GM18907 (cell line): ENCODE results near the gene RPRD2.

ENCODE experiments used
- ATAC-seq: cut with Tn5 transposase; IDR thresholded peaks from one replicate; pipeline ENCODE4 v1.9.1; 2021; ENCODE audit warnings: mild to moderate bottlenecking, moderate library complexity; ENCODE audit not compliant: unreplicated experiment

Gene RPRD2

GRCh38 chr1:150512846-150513245, 148.9 kb downstream of the RPRD2 start:
- no peak for ATAC-seq

DNA sequence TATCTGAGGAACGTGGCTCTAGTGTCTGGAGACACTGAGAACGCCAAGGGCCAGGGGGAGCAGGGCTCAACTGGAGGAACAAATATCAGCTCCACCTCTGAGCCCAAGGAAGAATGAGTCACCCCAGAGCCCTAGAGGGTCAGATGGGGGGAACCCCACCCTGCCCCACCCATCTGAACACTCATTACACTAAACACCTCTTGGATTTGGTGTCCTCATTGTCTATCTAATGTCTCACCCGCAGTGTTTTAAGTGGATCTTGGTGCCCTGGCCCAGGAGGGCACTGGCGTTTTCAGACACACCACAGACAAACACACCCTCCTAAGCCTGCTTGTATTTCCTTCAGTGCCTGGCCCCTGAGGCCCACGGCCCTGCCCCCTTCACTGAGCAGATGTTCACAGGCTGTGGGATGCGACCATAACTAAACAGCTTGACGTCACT, 149.4 kb downstream of the RPRD2 start:
- ATAC-seq: no peak

- no peak for ATAC-seq
These were observed 150.3 kb downstream of the RPRD2 start for GRCh38 chr1:150514260-150514659.

- peak; percentile 2 for ATAC-seq
These were observed 151.0 kb downstream of the RPRD2 start for GRCh38 chr1:150514913-150515327.

DNA sequence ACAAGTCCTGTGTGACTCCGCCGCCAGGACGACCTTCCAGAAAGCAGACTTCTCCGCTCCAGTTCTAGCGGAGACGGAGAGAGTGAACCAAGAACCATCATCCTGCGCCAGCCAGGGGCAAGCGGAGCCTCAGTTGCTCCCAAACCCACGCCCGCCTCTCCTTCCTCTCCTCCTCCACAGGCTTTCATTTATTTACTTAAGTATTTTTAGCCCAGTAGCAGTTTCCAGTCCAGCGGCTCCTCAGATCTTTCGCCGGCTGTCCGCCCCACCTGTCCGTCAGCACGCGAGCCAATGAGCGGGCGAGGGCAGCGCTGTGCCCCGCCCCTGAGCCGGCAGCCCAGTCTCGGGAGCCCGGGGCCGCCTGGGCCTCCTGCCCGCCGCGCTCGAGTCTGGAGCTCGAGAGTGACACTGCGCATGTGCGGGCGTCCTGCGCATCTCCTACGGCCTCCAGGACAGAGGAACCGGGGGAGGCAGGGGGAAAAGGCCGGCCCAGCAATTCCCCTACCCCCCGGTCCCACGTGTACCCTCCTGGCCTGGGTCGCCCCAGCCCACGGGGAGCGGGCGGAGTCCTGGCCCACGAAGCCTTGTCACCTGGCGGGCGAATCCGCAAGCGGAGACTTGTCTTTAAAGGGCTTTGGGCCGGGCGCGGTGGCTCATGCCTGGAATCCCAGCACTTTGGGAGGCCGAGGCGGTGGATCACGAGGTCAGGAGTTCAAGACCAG, 151.5 kb downstream of the RPRD2 start, which contains the start of gene FALEC:
FALEC (plus strand) TSS at position 425 of the 722 bp plus-strand sequence.
- ATAC-seq: peak; percentile 95

DNA sequence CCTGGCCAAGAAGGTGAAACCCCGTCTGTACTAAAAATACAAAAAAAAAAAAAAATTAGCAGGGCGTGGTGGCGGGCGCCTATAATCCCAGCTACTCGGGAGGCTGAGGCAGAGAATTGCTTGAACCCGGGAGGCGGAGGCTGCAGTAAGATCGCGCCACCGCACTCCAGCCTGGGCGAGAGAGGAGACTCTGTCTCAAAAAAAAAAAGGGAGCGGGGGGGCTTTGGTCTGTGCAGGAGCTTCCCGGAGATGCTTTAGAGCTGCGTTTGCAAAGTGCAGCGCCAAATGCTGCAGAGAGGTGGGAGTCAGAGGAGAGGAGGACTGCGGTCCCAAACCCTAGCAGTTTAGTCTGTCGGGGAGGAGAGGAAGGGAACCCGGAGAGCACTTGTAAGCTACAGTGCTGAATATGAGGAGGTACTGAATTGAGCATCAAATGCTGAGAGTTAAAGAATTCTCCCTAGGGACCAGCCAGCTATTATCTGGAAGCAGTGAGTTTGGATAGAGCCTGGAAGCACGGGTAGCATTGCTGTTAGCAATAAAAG, 152.2 kb downstream of the RPRD2 start:
- no peak for ATAC-seq

DNA sequence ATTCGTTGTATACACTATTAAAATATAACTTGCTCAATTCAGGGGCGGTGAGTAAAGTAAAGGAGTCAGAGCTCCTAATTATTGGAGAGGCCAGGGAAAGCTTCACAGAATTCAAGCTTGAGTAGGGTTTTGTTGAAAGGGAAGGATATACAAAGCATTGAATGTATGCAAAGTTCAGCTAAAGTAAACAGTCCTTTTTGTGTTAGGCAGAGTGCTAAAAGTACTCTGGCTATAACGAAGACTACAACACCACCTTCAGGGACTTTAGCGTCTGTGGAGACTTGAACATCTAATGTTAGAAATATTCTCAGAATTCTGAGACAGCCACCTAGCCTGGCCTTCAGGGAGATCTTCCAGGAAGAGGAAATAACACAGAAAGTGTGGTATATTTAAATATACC, 152.7 kb downstream of the RPRD2 start:
- ATAC-seq: no peak

GRCh38 chr1:150521196-150521968, 157.4 kb downstream of the RPRD2 start:
- ATAC-seq: no peak

GRCh38 chr1:150525348-150525747, 161.4 kb downstream of the RPRD2 start:
- no peak for ATAC-seq
